H1 (cell line): ENCODE measurements around the gene PPP6R1. TPM values are rescaled to one million over a fixed set of nuclear protein-coding genes. Genes with fewer than 3 reads are reported as not detected.

Source experiments
- CTCF ChIA-PET: fragments of 300-600 bp; sonication (Branson Sonifier 250); formaldehyde crosslinking; loops from one replicate; lab custom pipeline; 2021; ENCODE audit not compliant: partially characterized antibody; lab: Charles Lee
- POLR2A ChIA-PET: fragments of 300-600 bp; sonication (Branson Sonifier 250); formaldehyde crosslinking; loops from one replicate; lab custom pipeline; 2021; ENCODE audit warnings: inconsistent platforms; ENCODE audit not compliant: partially characterized antibody; lab: Charles Lee
- DNase-seq, 2 experiments: peaks; one replicate each; pipeline versions ENCODE4 v3.0.0 to v3.0.0-alpha.2; 2010 to 2022; ENCODE audit warnings: low spot score in 2 of 2, low read depth in 1 of 2, mixed read lengths in 1 of 2
- FAIRE-seq: peaks from 2 replicates; lab custom pipeline; 2011; peaks lifted over from hg19 to GRCh38; lab: Jason Lieb, UNC
- H2AFZ ChIP-seq: 2 replicates; pipeline ENCODE4 v1.8.1; 2012; ENCODE audit warnings: low read length, inconsistent platforms
- H2AK5ac ChIP-seq: 2 replicates; pipeline ENCODE4 v1.6.1; 2013; ENCODE audit warnings: low read depth, low read length
- H2BK120ac ChIP-seq: replicated peaks from 2 replicates; pipeline ENCODE3; 2013; ENCODE audit warnings: low read depth, low read length, inconsistent platforms
- H2BK12ac ChIP-seq: 2 replicates; pipeline ENCODE4 v1.6.1; 2013; ENCODE audit warnings: low read depth, low read length
- H2BK15ac ChIP-seq: 2 replicates; pipeline ENCODE4 v1.6.1; 2013; ENCODE audit warnings: low read length
- H2BK20ac ChIP-seq: 2 replicates; pipeline ENCODE4 v1.6.1; 2013; ENCODE audit warnings: low read length
- H2BK5ac ChIP-seq: 2 replicates; pipeline ENCODE4 v1.6.1; 2013; ENCODE audit warnings: low read depth, low read length
- H3K14ac ChIP-seq: 2 replicates; pipeline ENCODE4 v1.6.1; 2013; ENCODE audit warnings: inconsistent platforms; ENCODE audit not compliant: insufficient read length
- H3K18ac ChIP-seq: 2 replicates; pipeline ENCODE4 v1.6.1; 2013; ENCODE audit warnings: low read length; ENCODE audit errors: extremely low read depth
- H3K23ac ChIP-seq: 2 replicates; pipeline ENCODE4 v1.6.1; 2013; ENCODE audit warnings: inconsistent platforms; ENCODE audit not compliant: insufficient read length
- H3K23me2 ChIP-seq: 2 replicates; pipeline ENCODE4 v1.6.1; 2013; ENCODE audit warnings: low read depth, low read length
- H3K27ac ChIP-seq: 2 replicates; pipeline ENCODE4 v1.6.1; 2011; ENCODE audit warnings: low read depth, low read length, inconsistent platforms
- H3K27me3 ChIP-seq, 4 experiments: replicated peaks in 1 of 4; 1 replicate in 1 of 4; 2 replicates in 3 of 4; pipeline versions ENCODE4 v1.6.1 to v1.8.1; 2011 to 2013; ENCODE audit warnings: low read length in 3 of 4, mild to moderate bottlenecking in 3 of 4, inconsistent platforms in 2 of 4, mixed read lengths in 2 of 4, moderate library complexity in 1 of 4; ENCODE audit not compliant: control insufficient read depth in 3 of 4, insufficient read depth in 3 of 4; ENCODE audit errors: extremely low read depth in 1 of 4
- H3K36me3 ChIP-seq, 4 experiments: 2 replicates each; pipeline versions ENCODE4 v1.6.1 to v1.8.1; 2011 to 2013; ENCODE audit warnings: mild to moderate bottlenecking in 4 of 4, low read length in 3 of 4, moderate library complexity in 2 of 4, control low read depth in 1 of 4, inconsistent platforms in 1 of 4; ENCODE audit not compliant: insufficient read depth in 4 of 4, control insufficient read depth in 2 of 4
- H3K4ac ChIP-seq: replicated peaks from 2 replicates; pipeline ENCODE3; 2013; ENCODE audit warnings: low read length, low read depth, mixed read lengths, inconsistent platforms; ENCODE audit not compliant: insufficient read length
- H3K4me1 ChIP-seq, 4 experiments: replicated peaks in 1 of 4; 1 replicate in 1 of 4; 2 replicates in 3 of 4; pipeline versions ENCODE4 v1.6.1 to v1.8.1; 2011 to 2013; ENCODE audit warnings: low read length in 3 of 4, inconsistent platforms in 2 of 4, mixed read lengths in 1 of 4; ENCODE audit not compliant: insufficient read depth in 4 of 4, control insufficient read depth in 3 of 4
- H3K4me2 ChIP-seq, 2 experiments: 2 replicates each; pipeline versions ENCODE4 v1.6.1 to v1.8.1; 2011 to 2013; ENCODE audit warnings: low read depth in 2 of 2, low read length in 2 of 2, control low read depth in 1 of 2, inconsistent platforms in 1 of 2, mild to moderate bottlenecking in 1 of 2; ENCODE audit not compliant: insufficient read depth in 1 of 2
- H3K4me3 ChIP-seq, 4 experiments: fragments of 200-600, 300-600 bp in 1 of 4; sonication (generic), shearing (Covaris generic), sonication (Bioruptor Twin) in 1 of 4; 2 replicates each; pipeline versions ENCODE4 v1.5.1 to v1.8.1; 2011 to 2016; ENCODE audit warnings: low read length in 4 of 4, low read depth in 3 of 4, control low read depth in 2 of 4, inconsistent platforms in 2 of 4, mild to moderate bottlenecking in 2 of 4, mixed read lengths in 1 of 4, moderate library complexity in 1 of 4; ENCODE audit not compliant: insufficient read depth in 2 of 4; ENCODE audit errors: extremely low read depth in 1 of 4
- H3K56ac ChIP-seq: replicated peaks from 2 replicates; pipeline ENCODE3; 2013; ENCODE audit warnings: low read depth, mild to moderate bottlenecking, mixed read lengths, low read length, inconsistent platforms; ENCODE audit not compliant: insufficient read length
- H3K79me1 ChIP-seq: 2 replicates; pipeline ENCODE4 v1.6.1; 2013; ENCODE audit warnings: low read depth, low read length, control low read depth
- H3K79me2 ChIP-seq, 2 experiments: 2 replicates each; pipeline versions ENCODE4 v1.6.1 to v1.8.1; 2012 to 2013; ENCODE audit warnings: low read length in 2 of 2, mild to moderate bottlenecking in 2 of 2, inconsistent platforms in 1 of 2; ENCODE audit not compliant: insufficient read depth in 2 of 2, control insufficient read depth in 1 of 2
- H3K9ac ChIP-seq, 4 experiments: replicated peaks in 1 of 4; 1 replicate in 1 of 4; 2 replicates in 3 of 4; pipeline versions ENCODE4 v1.6.1 to v1.8.1; 2011 to 2013; ENCODE audit warnings: low read depth in 3 of 4, low read length in 3 of 4, control low read depth in 2 of 4, mild to moderate bottlenecking in 2 of 4, moderate library complexity in 2 of 4, inconsistent platforms in 1 of 4; ENCODE audit errors: extremely low read depth in 1 of 4
- H3K9me3 ChIP-seq, 2 experiments: 2 replicates each; pipeline versions ENCODE4 v1.6.1 to v1.8.1; 2012 to 2013; ENCODE audit warnings: mild to moderate bottlenecking in 2 of 2, moderate library complexity in 2 of 2, control low read depth in 1 of 2, inconsistent platforms in 1 of 2, low read depth in 1 of 2, low read length in 1 of 2, mixed read lengths in 1 of 2; ENCODE audit not compliant: insufficient read depth in 2 of 2
- H4K20me1 ChIP-seq, 2 experiments: replicated peaks in 1 of 2; 2 replicates each; pipeline versions ENCODE3 to v1.8.1; 2011 to 2013; ENCODE audit warnings: inconsistent platforms in 2 of 2, low read length in 2 of 2, mild to moderate bottlenecking in 1 of 2; ENCODE audit not compliant: insufficient read depth in 2 of 2, control insufficient read depth in 1 of 2
- H4K5ac ChIP-seq: 2 replicates; pipeline ENCODE4 v1.6.1; 2013; ENCODE audit warnings: low read length, low read depth, mixed read lengths, inconsistent platforms; ENCODE audit not compliant: insufficient read length
- H4K8ac ChIP-seq: 2 replicates; pipeline ENCODE4 v1.8.0; 2013; ENCODE audit warnings: mild to moderate bottlenecking, moderate library complexity, low read length, inconsistent platforms; ENCODE audit not compliant: insufficient read depth; ENCODE audit errors: extremely low read depth
- H4K91ac ChIP-seq: replicated peaks from 2 replicates; pipeline ENCODE3; 2013; ENCODE audit warnings: low read length, mixed read lengths, inconsistent platforms; ENCODE audit not compliant: insufficient read length
- BRCA1 ChIP-seq: IDR thresholded peaks from 2 replicates; pipeline ENCODE4 v1.6.1; 2012; ENCODE audit warnings: low read depth, low read length, improper control_type of control experiment
- HDAC2 ChIP-seq, 2 experiments: fragments of 300-600 bp in 1 of 2; sonication (generic) in 1 of 2; IDR thresholded peaks; 2 replicates each; pipeline ENCODE4 v1.6.1; 2011 to 2012; ENCODE audit warnings: low read depth in 2 of 2, low read length in 2 of 2, mild to moderate bottlenecking in 2 of 2, moderate library complexity in 2 of 2, borderline replicate concordance in 1 of 2, inconsistent platforms in 1 of 2
- NRF1 ChIP-seq: IDR thresholded peaks from 2 replicates; pipeline ENCODE4 v1.6.1; 2011; ENCODE audit warnings: mild to moderate bottlenecking, low read depth, low read length, improper control_type of control experiment
- POLR2A ChIP-seq, 2 experiments: IDR thresholded peaks; 1 replicate in 1 of 2; 2 replicates in 1 of 2; pipeline ENCODE4 v1.6.1; 2011; ENCODE audit warnings: low read depth in 2 of 2, low read length in 2 of 2, mild to moderate bottlenecking in 2 of 2; ENCODE audit errors: control extremely low read depth in 1 of 2
- POLR2AphosphoS5 ChIP-seq: IDR thresholded peaks from 2 replicates; pipeline ENCODE4 v1.6.1; 2011; ENCODE audit warnings: low read depth, low read length
- SIN3A ChIP-seq, 2 experiments: IDR thresholded peaks in 1 of 2; conservative IDR thresholded peaks in 1 of 2; 2 replicates each; pipeline ENCODE4 v1.6.1; 2011 to 2012; ENCODE audit warnings: low read length in 2 of 2, improper control_type of control experiment in 1 of 2, low read depth in 1 of 2, mild to moderate bottlenecking in 1 of 2
- TAF7 ChIP-seq: optimal IDR thresholded peaks from 2 replicates; pipeline ENCODE3; 2011; ENCODE audit warnings: low read depth, mild to moderate bottlenecking, inconsistent platforms, low read length, moderate library complexity, borderline replicate concordance
- WGBS, 2 experiments: shearing (Covaris generic) in 1 of 2; methylation state at CpG; one replicate each; pipeline versions ENCODE4 v1.1.6 to v1.1.7; 2013 to 2015; ENCODE audit warnings: low lambda C conversion rate in 2 of 2, mixed read lengths in 2 of 2, inconsistent platforms in 1 of 2, low coverage in 1 of 2, missing lambda C conversion rate in 1 of 2; ENCODE audit not compliant: insufficient replicate concordance in 2 of 2, insufficient coverage in 1 of 2, insufficient read length in 1 of 2; ENCODE audit errors: extremely low coverage in 1 of 2, missing lambda C conversion rate in 1 of 2; 5-methylcytosine and 5-hydroxymethylcytosine counted together
- polyA plus RNA-seq, 7 experiments: library from polyadenylated mRNA; depleted of rRNA in 3 of 7; stranded (reverse) in 5 of 7; unstranded in 2 of 7; fragments of >200 nt in 5 of 7; fragments of 200-250 nt in 2 of 7; gene quantifications; 1 replicate in 5 of 7; 2 replicates in 1 of 7; 4 replicates in 1 of 7; pipeline versions ENCODE4 v1.2.1 to v1.2.3, GENCODE V29; 2011 to 2013; ENCODE audit warnings: missing spikeins in 2 of 7, mixed read lengths in 2 of 7
- total RNA-seq: library from RNA; stranded (reverse); fragmentation: NEBNext Ultra II Directional; extraction: Animal tissue kit (Norgen Biotek cat#: 25700); gene quantifications from 2 replicates; pipeline ENCODE4 v1.2.1, GENCODE V29; 2021
- TF ChIP-seq, protein P1 (sequence below): IDR thresholded peaks from 2 replicates; pipeline ENCODE4 v1.6.1; 2011; ENCODE audit warnings: low read depth, mild to moderate bottlenecking, low read length; ENCODE audit not compliant: insufficient read depth

PPP6R1 gene
- total and polyA plus RNA-seq, 2 of the 8 experiments (the other 6 are each of a cell fraction or from before 2014, with no cell fraction given) = 36.4 to 74.4 TPM

DNA sequence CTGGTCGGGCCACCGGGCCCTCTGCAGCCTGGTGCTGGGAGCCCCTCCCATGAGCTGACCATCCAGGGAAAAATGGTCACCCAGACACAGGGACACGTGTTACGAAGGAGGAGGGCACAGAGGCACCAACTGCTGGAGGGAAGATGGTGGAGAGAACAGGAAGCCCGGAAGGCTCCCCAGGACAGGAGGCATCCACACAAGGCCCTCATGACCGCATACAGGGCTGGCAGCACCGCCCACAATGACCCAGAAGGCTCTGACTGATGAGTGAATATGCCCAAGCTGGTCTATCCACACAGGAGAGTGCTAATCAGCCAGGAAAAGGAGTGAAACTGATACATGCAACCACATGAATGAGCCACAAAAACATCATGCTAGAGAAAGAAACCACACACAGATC, 16.3 kb downstream of the PPP6R1 start:
- no peaks in the 10 kb centered on the region for H3K23me2 ChIP-seq
- peaks cover 15 to 56% (median 41%) of the 10 kb centered on the region in 4 experiments for H3K36me3 ChIP-seq
- no peak overlapping the region for H3K23ac ChIP-seq
- H3K4me2 ChIP-seq = no peak overlapping the region
- POLR2A ChIA-PET = interaction anchor here (1.5 kb wide), 1 partner anchor 13 kb away, joined by 4 read pairs; no protein-coding TSS in a partner anchor
- H2BK12ac ChIP-seq = no peak overlapping the region
- no peak overlapping the region for H2BK5ac ChIP-seq
- no peak overlapping the region for H2BK20ac ChIP-seq
- H3K27ac ChIP-seq = no peak overlapping the region
- H3K4ac ChIP-seq = no peak overlapping the region
- H2AK5ac ChIP-seq = no peak overlapping the region
- DNase-seq (no peak), FAIRE-seq (no peak)
- no peaks in the 10 kb centered on the region for H3K27me3 ChIP-seq
- CTCF ChIA-PET = interaction anchor here (1.2 to 8.4 kb wide), 2 partner anchors 13 to 23 kb away, joined by 3 to 32 read pairs; no protein-coding TSS in a partner anchor
- H2AFZ ChIP-seq = no peak overlapping the region
- H3K56ac ChIP-seq = no peak overlapping the region
- TF ChIP-seq NRF1 (no peak), HDAC2 (IDR thresholded peaks at IDR 0.05; ENCODE audit: borderline replicate concordance in 1 of 2, low read depth in 2 of 2, low read length in 2 of 2) (no peak), SIN3A (conservative IDR thresholded peaks at IDR 0.05 in 1 of 2, IDR thresholded peaks at IDR 0.05 in 1 of 2; ENCODE audit: low read depth in 1 of 2, low read length in 2 of 2) (no peak), BRCA1 (no peak), TAF7 (no peak), POLR2AphosphoS5 (no peak), POLR2A (IDR thresholded peaks at IDR 0.05; ENCODE audit: control extremely low read depth in 1 of 2, low read depth in 2 of 2, low read length in 2 of 2) (no peak)
- TF ChIP-seq, protein P1, sequence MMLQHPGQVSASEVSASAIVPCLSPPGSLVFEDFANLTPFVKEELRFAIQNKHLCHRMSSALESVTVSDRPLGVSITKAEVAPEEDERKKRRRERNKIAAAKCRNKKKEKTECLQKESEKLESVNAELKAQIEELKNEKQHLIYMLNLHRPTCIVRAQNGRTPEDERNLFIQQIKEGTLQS = no peak
- no peaks in the 10 kb centered on the region for H3K4me1 ChIP-seq
- 88% methylated on average over 6 of the region's 7 CpGs; no CpG with 5 or more reads in 1 of the 2 experiments for WGBS, 2 experiments
- H2BK15ac ChIP-seq = no peak overlapping the region
- H3K14ac ChIP-seq = no peak overlapping the region
- no peak overlapping the region for H4K5ac ChIP-seq
- H3K79me2 ChIP-seq = peaks cover 0 to 3% of the 10 kb centered on the region in 2 experiments; a peak in 1 of 4 replicates
- H3K9ac ChIP-seq = no peak overlapping the region
- no peaks in the 10 kb centered on the region for H3K9me3 ChIP-seq
- H4K8ac ChIP-seq = peak overlapping the region; percentile 68; the same call in 1 of the 2 replicates
- peaks cover 1 to 20% of the 10 kb centered on the region in 2 experiments for H4K20me1 ChIP-seq
- H4K91ac ChIP-seq = no peak overlapping the region
- H3K79me1 ChIP-seq = peaks cover 5% of the 10 kb centered on the region; the same call in 1 of the 2 replicates
- no peak overlapping the region for H3K4me3 ChIP-seq
- no peak overlapping the region for H3K18ac ChIP-seq
- no peak overlapping the region for H2BK120ac ChIP-seq
